Panc1 (cell line): Measurements from ENCODE around the gene PRSS27.

Source experiments
- POLR2AphosphoS5 ChIP-seq: IDR thresholded peaks from 2 replicates; pipeline ENCODE4 v1.6.1; 2012; ENCODE audit warnings: mild to moderate bottlenecking, low read depth, low read length, moderate library complexity
- SIN3A ChIP-seq: IDR thresholded peaks from 2 replicates; pipeline ENCODE4 v1.6.1; 2012; ENCODE audit warnings: low read depth, mild to moderate bottlenecking, low read length, moderate library complexity, borderline replicate concordance; ENCODE audit not compliant: insufficient read depth
- TF ChIP-seq, protein P1 (sequence below): fragments of 450-650 bp; IDR thresholded peaks from 2 replicates; pipeline ENCODE4 v1.5.1; 2017; ENCODE audit warnings: mild to moderate bottlenecking
- TF ChIP-seq, protein P2 (sequence below), 2 experiments: IDR thresholded peaks; 2 replicates each; pipeline ENCODE4 v1.6.1; 2011 to 2012; ENCODE audit warnings: low read depth in 2 of 2, control low read depth in 1 of 2, low read length in 1 of 2, mild to moderate bottlenecking in 1 of 2, moderate library complexity in 1 of 2; ENCODE audit not compliant: insufficient read depth in 1 of 2

DNA sequence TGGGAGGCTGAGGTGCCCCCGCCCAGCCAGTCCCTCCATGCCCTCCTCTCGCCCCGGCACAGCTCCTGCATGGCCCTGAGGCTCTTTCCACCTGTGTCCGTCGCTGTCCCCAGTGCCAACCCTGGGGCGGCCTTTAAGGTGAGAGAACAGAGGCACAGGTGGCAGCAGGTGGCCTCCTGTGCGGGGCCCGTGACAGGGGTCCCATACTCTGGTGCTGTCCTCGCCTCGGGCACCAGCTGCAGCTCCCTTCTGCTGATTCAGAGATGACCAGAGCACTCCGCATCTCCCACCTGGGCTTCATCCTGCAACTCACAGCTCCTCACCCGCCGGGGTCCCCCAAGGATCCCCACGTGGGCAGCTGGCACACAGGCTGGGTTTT, 8.0 kb downstream of the PRSS27 start:
- TF ChIP-seq, protein P1, sequence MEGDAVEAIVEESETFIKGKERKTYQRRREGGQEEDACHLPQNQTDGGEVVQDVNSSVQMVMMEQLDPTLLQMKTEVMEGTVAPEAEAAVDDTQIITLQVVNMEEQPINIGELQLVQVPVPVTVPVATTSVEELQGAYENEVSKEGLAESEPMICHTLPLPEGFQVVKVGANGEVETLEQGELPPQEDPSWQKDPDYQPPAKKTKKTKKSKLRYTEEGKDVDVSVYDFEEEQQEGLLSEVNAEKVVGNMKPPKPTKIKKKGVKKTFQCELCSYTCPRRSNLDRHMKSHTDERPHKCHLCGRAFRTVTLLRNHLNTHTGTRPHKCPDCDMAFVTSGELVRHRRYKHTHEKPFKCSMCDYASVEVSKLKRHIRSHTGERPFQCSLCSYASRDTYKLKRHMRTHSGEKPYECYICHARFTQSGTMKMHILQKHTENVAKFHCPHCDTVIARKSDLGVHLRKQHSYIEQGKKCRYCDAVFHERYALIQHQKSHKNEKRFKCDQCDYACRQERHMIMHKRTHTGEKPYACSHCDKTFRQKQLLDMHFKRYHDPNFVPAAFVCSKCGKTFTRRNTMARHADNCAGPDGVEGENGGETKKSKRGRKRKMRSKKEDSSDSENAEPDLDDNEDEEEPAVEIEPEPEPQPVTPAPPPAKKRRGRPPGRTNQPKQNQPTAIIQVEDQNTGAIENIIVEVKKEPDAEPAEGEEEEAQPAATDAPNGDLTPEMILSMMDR, result no peak
- TF ChIP-seq POLR2AphosphoS5 (no peak), SIN3A (no peak)
- TF ChIP-seq, protein P2, sequence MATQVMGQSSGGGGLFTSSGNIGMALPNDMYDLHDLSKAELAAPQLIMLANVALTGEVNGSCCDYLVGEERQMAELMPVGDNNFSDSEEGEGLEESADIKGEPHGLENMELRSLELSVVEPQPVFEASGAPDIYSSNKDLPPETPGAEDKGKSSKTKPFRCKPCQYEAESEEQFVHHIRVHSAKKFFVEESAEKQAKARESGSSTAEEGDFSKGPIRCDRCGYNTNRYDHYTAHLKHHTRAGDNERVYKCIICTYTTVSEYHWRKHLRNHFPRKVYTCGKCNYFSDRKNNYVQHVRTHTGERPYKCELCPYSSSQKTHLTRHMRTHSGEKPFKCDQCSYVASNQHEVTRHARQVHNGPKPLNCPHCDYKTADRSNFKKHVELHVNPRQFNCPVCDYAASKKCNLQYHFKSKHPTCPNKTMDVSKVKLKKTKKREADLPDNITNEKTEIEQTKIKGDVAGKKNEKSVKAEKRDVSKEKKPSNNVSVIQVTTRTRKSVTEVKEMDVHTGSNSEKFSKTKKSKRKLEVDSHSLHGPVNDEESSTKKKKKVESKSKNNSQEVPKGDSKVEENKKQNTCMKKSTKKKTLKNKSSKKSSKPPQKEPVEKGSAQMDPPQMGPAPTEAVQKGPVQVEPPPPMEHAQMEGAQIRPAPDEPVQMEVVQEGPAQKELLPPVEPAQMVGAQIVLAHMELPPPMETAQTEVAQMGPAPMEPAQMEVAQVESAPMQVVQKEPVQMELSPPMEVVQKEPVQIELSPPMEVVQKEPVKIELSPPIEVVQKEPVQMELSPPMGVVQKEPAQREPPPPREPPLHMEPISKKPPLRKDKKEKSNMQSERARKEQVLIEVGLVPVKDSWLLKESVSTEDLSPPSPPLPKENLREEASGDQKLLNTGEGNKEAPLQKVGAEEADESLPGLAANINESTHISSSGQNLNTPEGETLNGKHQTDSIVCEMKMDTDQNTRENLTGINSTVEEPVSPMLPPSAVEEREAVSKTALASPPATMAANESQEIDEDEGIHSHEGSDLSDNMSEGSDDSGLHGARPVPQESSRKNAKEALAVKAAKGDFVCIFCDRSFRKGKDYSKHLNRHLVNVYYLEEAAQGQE (IDR thresholded peaks at IDR 0.05; ENCODE audit: insufficient read depth in 1 of 2, low read depth in 2 of 2, low read length in 1 of 2), result no peak
